ENCODE measurements around the gene ATP9A. TPM values are rescaled to one million over a fixed set of nuclear protein-coding genes. Genes with fewer than 3 reads are reported as not detected.

The ATP9A gene
- total and polyA plus RNA-seq, 2 donors (not counting 1 experiment from before 2014, with no cell fraction given) = 23.3 to 96.3 TPM

DNA sequence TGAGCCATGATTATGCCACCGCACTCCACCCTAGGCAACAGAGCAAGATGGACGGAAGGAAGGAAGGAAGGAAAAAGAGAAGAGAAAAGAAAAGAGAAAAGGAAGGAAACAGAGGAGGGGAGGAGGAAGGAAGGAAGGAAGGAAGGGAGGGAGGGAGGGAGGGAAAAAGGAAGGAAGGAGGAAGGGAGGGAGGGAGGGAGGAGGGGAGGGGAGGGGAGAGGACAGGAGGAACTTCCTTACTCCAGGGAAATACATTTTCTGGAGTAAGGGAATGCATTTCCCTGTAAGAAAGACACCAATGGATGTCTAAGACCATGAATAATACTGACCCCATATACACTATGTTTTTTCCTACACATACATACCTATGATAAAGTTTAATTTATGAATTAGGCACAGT, 132.5 kb downstream of the ATP9A start:
- TF ChIP-seq, protein P1, sequence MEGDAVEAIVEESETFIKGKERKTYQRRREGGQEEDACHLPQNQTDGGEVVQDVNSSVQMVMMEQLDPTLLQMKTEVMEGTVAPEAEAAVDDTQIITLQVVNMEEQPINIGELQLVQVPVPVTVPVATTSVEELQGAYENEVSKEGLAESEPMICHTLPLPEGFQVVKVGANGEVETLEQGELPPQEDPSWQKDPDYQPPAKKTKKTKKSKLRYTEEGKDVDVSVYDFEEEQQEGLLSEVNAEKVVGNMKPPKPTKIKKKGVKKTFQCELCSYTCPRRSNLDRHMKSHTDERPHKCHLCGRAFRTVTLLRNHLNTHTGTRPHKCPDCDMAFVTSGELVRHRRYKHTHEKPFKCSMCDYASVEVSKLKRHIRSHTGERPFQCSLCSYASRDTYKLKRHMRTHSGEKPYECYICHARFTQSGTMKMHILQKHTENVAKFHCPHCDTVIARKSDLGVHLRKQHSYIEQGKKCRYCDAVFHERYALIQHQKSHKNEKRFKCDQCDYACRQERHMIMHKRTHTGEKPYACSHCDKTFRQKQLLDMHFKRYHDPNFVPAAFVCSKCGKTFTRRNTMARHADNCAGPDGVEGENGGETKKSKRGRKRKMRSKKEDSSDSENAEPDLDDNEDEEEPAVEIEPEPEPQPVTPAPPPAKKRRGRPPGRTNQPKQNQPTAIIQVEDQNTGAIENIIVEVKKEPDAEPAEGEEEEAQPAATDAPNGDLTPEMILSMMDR (conservative IDR thresholded peaks at IDR 0.05 in 1 of 2, IDR thresholded peaks at IDR 0.05 in 1 of 2; ENCODE audit: low read depth in 1 of 2, low read length in 2 of 2) = no peak
- no peak for TF ChIP-seq EZH2 (IDR thresholded peaks at IDR 0.05; ENCODE audit: low read length, missing control alignments)
- H3K4me3 ChIP-seq (replicated peaks in 1 of 4; ENCODE audit: control extremely low read depth in 1 of 4, insufficient read depth in 1 of 4, low read depth in 3 of 4, low read length in 4 of 4) = no peak overlapping the region
- H2AFZ ChIP-seq (ENCODE audit: low read length) = no peak overlapping the region
- no peaks in the 10 kb centered on the region for H3K9me3 ChIP-seq (ENCODE audit: control insufficient read depth, insufficient read depth, low read depth, low read length)
- H3K27me3 ChIP-seq (ENCODE audit: control insufficient read depth, insufficient read depth, low read length) = no peaks in the 10 kb centered on the region
- H3K79me2 ChIP-seq (ENCODE audit: control insufficient read depth, insufficient read depth, low read length) = no peaks in the 10 kb centered on the region
- no peak overlapping the region for H3K9ac ChIP-seq (ENCODE audit: insufficient read depth, low read length)
- DNase-seq (ENCODE audit: low read depth in 2 of 2) = no peak
- peaks cover 9% of the 10 kb centered on the region for H3K4me1 ChIP-seq (ENCODE audit: control insufficient read depth, extremely low read depth, insufficient read depth, low read length)
- no peak overlapping the region for H3K4me2 ChIP-seq (ENCODE audit: extremely low read depth, insufficient read depth, low read length)
- H3K36me3 ChIP-seq (ENCODE audit: control insufficient read depth, insufficient read depth, low read length) = no peaks in the 10 kb centered on the region
- no peak overlapping the region for H3K27ac ChIP-seq (ENCODE audit: insufficient read depth, low read length)
- no peaks in the 10 kb centered on the region for H4K20me1 ChIP-seq (ENCODE audit: control insufficient read depth, extremely low read depth, insufficient read depth, low read length)

DNA sequence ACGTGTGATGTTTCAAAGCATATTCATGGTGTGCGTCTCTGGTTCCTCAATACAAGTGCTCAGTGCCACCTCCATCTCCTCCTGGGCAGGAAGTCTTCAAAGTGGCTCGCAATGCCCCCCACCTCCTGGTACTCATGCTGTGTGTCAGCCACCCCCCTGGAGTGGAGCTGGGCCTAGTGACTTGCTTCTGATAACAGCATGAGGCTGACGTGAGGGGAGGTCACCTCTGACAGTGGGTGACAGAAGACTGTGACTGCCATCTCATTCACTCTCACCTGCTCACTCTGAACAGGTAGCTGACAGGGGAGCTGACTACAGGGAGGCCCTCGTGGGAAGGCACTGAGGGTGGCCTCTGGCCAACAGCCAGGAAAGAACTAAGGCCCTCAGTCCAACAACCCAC, 133.3 kb downstream of the ATP9A start:
- no peaks in the 10 kb centered on the region for H4K20me1 ChIP-seq (ENCODE audit: control insufficient read depth, extremely low read depth, insufficient read depth, low read length)

DNA sequence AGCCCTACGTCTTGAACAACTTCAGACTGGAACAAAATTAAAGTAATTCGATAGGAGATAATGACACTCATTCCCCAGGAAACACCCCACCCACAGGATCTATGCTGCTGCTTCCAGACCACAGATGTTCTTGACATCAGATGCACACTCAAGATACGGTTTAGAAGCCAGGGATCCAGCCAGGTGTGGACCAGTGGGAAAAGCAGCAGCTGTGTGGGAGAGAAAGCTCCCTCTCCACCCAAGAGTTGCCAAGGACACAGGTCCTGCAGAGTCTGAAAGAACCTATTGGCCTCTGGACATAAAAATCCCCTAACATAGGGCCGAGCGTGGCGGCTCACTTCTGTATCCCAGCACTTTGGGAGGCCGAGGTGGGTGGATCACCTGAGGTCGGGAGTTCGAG, 133.9 kb downstream of the ATP9A start:
- no peak for DNase-seq (ENCODE audit: low read depth in 2 of 2)
- H3K4me1 ChIP-seq (ENCODE audit: control insufficient read depth, extremely low read depth, insufficient read depth, low read length) = peaks cover 9% of the 10 kb centered on the region

More for the DNA sequence above, 133.3 kb downstream of the ATP9A start:
- DNase-seq (ENCODE audit: low read depth in 2 of 2) = no peak
- H3K4me2 ChIP-seq (ENCODE audit: extremely low read depth, insufficient read depth, low read length) = no peak overlapping the region
- H3K4me1 ChIP-seq (ENCODE audit: control insufficient read depth, extremely low read depth, insufficient read depth, low read length) = peaks cover 11% of the 10 kb centered on the region
- H3K79me2 ChIP-seq (ENCODE audit: control insufficient read depth, insufficient read depth, low read length) = no peaks in the 10 kb centered on the region
- no peak overlapping the region for H3K4me3 ChIP-seq (replicated peaks in 1 of 4; ENCODE audit: control extremely low read depth in 1 of 4, insufficient read depth in 1 of 4, low read depth in 3 of 4, low read length in 4 of 4)
- H3K9ac ChIP-seq (ENCODE audit: insufficient read depth, low read length) = no peak overlapping the region
- no peaks in the 10 kb centered on the region for H3K27me3 ChIP-seq (ENCODE audit: control insufficient read depth, insufficient read depth, low read length)
- H3K9me3 ChIP-seq (ENCODE audit: control insufficient read depth, insufficient read depth, low read depth, low read length) = no peaks in the 10 kb centered on the region
- H3K36me3 ChIP-seq (ENCODE audit: control insufficient read depth, insufficient read depth, low read length) = no peaks in the 10 kb centered on the region
- no peak overlapping the region for H2AFZ ChIP-seq (ENCODE audit: low read length)
- H3K27ac ChIP-seq (ENCODE audit: insufficient read depth, low read length) = no peak overlapping the region
- TF ChIP-seq, protein P1 (conservative IDR thresholded peaks at IDR 0.05 in 1 of 2, IDR thresholded peaks at IDR 0.05 in 1 of 2; ENCODE audit: low read depth in 1 of 2, low read length in 2 of 2) = no peak
- no peak for TF ChIP-seq EZH2 (IDR thresholded peaks at IDR 0.05; ENCODE audit: low read length, missing control alignments)

More for the DNA sequence above, 133.9 kb downstream of the ATP9A start:
- Histone ChIP-seq H2AFZ (ENCODE audit: low read length) (no peak overlapping the region), H3K79me2 (ENCODE audit: control insufficient read depth, insufficient read depth, low read length) (no peaks in the 10 kb centered on the region), H3K27me3 (ENCODE audit: control insufficient read depth, insufficient read depth, low read length) (no peaks in the 10 kb centered on the region), H4K20me1 (ENCODE audit: control insufficient read depth, extremely low read depth, insufficient read depth, low read length) (no peaks in the 10 kb centered on the region), H3K4me3 (replicated peaks in 1 of 4; ENCODE audit: control extremely low read depth in 1 of 4, insufficient read depth in 1 of 4, low read depth in 3 of 4, low read length in 4 of 4) (no peak overlapping the region), H3K36me3 (ENCODE audit: control insufficient read depth, insufficient read depth, low read length) (no peaks in the 10 kb centered on the region), H3K27ac (ENCODE audit: insufficient read depth, low read length) (no peak overlapping the region), H3K9ac (ENCODE audit: insufficient read depth, low read length) (no peak overlapping the region), H3K4me2 (ENCODE audit: extremely low read depth, insufficient read depth, low read length) (no peak overlapping the region), H3K9me3 (ENCODE audit: control insufficient read depth, insufficient read depth, low read depth, low read length) (no peaks in the 10 kb centered on the region)
- TF ChIP-seq, protein P1 (conservative IDR thresholded peaks at IDR 0.05 in 1 of 2, IDR thresholded peaks at IDR 0.05 in 1 of 2; ENCODE audit: low read depth in 1 of 2, low read length in 2 of 2) = no peak
